ENCODE results near the gene INPP5B. TPM values are rescaled to one million over a fixed set of nuclear protein-coding genes. Genes with fewer than 3 reads are reported as not detected.

Gene INPP5B
- total RNA-seq, 2 donors from 2014 or later: 16.7 to 24.5 TPM

DNA sequence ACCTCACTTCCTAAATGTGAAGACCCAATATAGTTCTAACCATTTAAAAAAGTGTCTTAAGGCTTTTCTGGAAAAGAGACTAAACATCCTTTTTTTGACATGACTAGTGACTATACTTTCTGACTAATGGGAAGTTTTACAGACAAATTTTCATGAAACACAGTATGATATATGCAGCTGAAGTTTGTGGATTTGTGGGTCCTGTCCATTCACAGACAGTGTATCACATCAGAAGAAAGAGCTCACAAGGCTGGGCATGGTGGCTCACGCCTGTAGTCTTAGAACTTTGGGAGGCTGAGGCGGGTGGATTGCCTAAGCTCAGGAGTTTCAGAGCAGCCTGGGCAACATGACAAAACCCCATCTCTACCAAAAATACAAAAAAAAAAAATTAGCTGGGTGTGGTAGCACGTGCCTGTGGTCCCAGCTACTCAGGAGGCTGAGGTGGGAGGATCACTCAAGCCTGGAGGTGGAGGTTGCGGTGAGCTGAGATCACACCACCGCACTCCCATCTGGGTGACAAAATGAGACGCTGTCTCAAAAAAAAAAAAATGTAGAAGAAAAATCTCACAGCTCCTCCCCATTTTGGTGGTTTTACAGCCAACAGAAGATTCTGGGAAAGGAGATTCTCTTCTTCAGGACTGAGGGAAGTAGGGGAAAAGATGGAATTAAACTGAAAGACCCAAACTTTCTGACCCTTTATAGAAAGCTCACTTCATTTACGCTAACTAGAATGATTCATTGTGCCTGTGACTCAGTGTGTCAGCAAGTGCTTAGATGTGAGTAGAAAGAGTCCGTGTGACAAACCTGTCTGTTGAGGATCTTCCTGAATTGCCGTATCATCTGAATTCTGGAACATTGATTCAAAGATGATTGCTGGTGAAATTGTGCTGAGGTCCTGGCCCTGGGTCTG, 123.7 kb downstream of the INPP5B start:
- Mint-ChIP-seq H3K4me1 (peaks cover 7% of the 10 kb centered on the region), H3K4me3 (no peak overlapping the region), H3K27ac (peak overlapping the region; percentile 78), H3K27me3 (no peaks in the 10 kb centered on the region), H3K36me3 (ENCODE audit: low read depth) (peaks cover 15% of the 10 kb centered on the region)
- DNase-seq (no peak), ATAC-seq (no peak)
- H3K9me3 ChIP-seq (ENCODE audit: control insufficient read depth, low read length, poor library complexity, severe bottlenecking): no peaks in the 10 kb centered on the region

DNA sequence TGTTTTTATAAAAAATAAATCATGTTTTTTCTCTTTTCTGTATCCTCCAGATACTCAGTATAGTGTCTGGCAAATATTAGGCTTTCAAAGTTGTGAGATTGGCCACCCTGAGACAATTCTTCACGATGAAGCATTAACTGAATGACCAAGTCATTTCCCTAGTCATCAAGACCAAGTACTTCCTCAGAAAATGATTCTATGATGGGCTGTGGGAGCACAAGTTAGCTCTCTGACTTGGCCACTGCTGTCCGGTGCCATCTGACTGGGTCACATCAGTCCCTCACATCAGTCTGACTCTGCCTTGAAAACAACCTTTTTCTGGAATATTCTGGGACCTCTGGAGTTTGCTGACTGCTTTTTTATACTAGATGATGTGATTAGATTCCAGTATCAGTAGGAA, 125.4 kb downstream of the INPP5B start:
- Mint-ChIP-seq H3K36me3 (ENCODE audit: low read depth) (peaks cover 14% of the 10 kb centered on the region), H3K27ac (no peak overlapping the region)
- no peak for DNase-seq

DNA sequence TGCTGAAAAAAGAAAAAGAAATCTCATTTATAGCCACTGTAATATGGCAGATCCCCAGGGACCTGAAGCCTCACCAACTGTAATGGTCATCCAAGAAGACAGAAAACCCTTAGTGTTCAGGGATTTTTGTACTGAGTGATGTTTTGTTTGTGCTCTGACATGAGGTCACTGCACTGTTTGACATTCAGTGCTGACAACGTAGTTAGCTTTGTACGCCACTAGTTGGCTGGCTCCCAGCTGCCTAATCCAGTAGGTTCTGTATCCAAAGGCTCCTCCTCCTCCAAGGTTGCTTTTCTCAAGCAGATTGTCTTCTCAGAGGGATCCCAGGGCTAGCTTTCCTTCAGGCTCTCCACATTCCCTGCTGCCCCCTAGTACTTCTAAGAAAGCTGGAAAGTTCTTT, 129.4 kb downstream of the INPP5B start:
- Mint-ChIP-seq H3K4me1 (peaks cover 7% of the 10 kb centered on the region), H3K36me3 (ENCODE audit: low read depth) (peaks cover 11% of the 10 kb centered on the region), H3K4me3 (no peak overlapping the region), H3K27me3 (no peaks in the 10 kb centered on the region), H3K27ac (no peak overlapping the region)
- ATAC-seq (no peak), DNase-seq (no peak)
- H3K9me3 ChIP-seq (ENCODE audit: control insufficient read depth, low read length, poor library complexity, severe bottlenecking): no peaks in the 10 kb centered on the region

More for the DNA sequence above, 125.4 kb downstream of the INPP5B start:
- Mint-ChIP-seq H3K4me1 (peaks cover 7% of the 10 kb centered on the region), H3K4me3 (no peak overlapping the region), H3K27me3 (no peaks in the 10 kb centered on the region)
- no peaks in the 10 kb centered on the region for H3K9me3 ChIP-seq (ENCODE audit: control insufficient read depth, low read length, poor library complexity, severe bottlenecking)
- ATAC-seq: no peak

DNA sequence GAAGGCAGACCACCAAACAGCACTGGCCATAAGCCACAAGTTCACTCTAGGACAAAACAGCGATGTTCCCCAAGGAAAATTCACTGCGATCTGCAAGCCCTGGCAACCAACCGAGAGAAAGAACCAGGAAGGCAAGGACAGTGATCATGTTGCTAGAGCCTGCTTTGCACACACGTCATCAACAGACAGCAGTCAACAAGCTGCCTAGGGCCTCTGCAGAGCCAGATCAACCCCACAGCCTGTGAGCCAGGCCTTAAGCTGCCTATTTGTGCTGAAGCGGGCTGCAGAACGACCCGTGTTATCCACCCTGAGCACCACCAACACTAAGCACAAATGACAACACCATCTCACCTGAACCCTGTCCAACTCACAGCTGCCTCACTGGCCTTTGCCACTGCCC, 132.6 kb downstream of the INPP5B start:
- no peaks in the 10 kb centered on the region for H3K36me3 Mint-ChIP-seq (ENCODE audit: low read depth)
- peak overlapping the region; percentile 29 for H3K27ac Mint-ChIP-seq
- H3K9me3 ChIP-seq (ENCODE audit: control insufficient read depth, low read length, poor library complexity, severe bottlenecking): no peaks in the 10 kb centered on the region
- no peak for DNase-seq
- ATAC-seq: no peak
- H3K4me3 Mint-ChIP-seq: no peak overlapping the region
- no peaks in the 10 kb centered on the region for H3K27me3 Mint-ChIP-seq
- peaks cover 15% of the 10 kb centered on the region for H3K4me1 Mint-ChIP-seq

- no peak for ATAC-seq
- H3K27ac Mint-ChIP-seq: peak overlapping the region; percentile 29
These were observed 133.2 kb downstream of the INPP5B start for GRCh38 chr1:37813529-37814145.

DNA sequence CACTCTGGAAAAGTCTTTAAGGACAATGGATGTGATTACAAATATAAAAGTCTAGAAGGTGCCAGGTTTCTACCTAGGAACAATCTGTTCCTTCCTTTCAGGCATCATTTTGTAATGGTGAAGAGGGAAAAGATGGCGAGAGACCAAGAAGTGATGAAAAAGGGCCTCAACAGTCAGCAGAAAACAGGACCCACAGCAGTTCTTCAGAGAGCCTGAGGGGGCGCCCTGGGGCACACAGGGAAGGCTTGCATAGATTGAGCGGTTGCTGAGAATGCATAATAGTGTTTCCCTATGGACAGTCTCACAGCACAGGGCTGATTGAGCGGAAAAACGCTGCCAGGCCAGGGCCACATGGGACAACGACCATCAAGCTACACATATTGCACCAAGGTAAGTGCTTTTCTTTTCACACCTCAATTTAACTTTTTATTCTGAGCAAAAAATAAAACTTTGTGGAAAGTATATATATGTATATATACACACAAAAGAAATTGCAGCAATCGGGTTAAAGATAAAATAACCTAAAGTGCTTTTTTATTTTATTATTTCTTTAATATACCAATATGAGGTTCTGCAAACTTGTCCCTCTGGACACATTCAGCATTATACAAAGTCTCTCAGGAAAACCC, 135.7 kb downstream of the INPP5B start:
- ATAC-seq (peak; percentile 59), DNase-seq (peak; percentile 48 to 50 (median 50))
- Mint-ChIP-seq H3K27ac (peak overlapping the region; percentile 66), H3K4me3 (no peak overlapping the region), H3K36me3 (ENCODE audit: low read depth) (peaks cover 2% of the 10 kb centered on the region), H3K4me1 (peaks cover 32% of the 10 kb centered on the region), H3K27me3 (no peaks in the 10 kb centered on the region)
- H3K9me3 ChIP-seq (ENCODE audit: control insufficient read depth, low read length, poor library complexity, severe bottlenecking): no peaks in the 10 kb centered on the region

More at GRCh38 chr1:37813529-37814145, 133.2 kb downstream of the INPP5B start:
- H3K9me3 ChIP-seq (ENCODE audit: control insufficient read depth, low read length, poor library complexity, severe bottlenecking): no peaks in the 10 kb centered on the region
- no peak for DNase-seq
- H3K36me3 Mint-ChIP-seq (ENCODE audit: low read depth): no peaks in the 10 kb centered on the region
- no peaks in the 10 kb centered on the region for H3K27me3 Mint-ChIP-seq
- no peak overlapping the region for H3K4me3 Mint-ChIP-seq
- H3K4me1 Mint-ChIP-seq: peaks cover 20% of the 10 kb centered on the region

Other genes starting within 250 kb of the INPP5B start
- under 1 TPM; 0.34 to 0.75 TPM for gene EPHA10, start 181.9 kb downstream of the INPP5B start, total RNA-seq
- gene MANEAL, start 153.2 kb downstream of the INPP5B start, total RNA-seq: under 1 TPM; 0.73 to 0.92 TPM
- gene C1orf122, start 139.3 kb downstream of the INPP5B start, total RNA-seq: 10 to 100 TPM; 13.0 to 13.2 TPM
- gene YRDC, start 138.8 kb downstream of the INPP5B start, total RNA-seq: 10 to 100 TPM; 26.7 to 31.9 TPM
- 10 to 100 TPM; 25.5 to 26.6 TPM for gene MTF1, start 87.5 kb downstream of the INPP5B start, total RNA-seq
- 10 to 100 TPM; 43.9 to 48.8 TPM for gene SF3A3, start 43.0 kb upstream of the INPP5B start, total RNA-seq
- gene FHL3, start 58.5 kb upstream of the INPP5B start, total RNA-seq: 1 to 10 TPM; 3.6 to 4.9 TPM
- 10 to 100 TPM in 1 of 2 donors, 1 to 10 TPM in 1; 8.7 to 12.3 TPM for gene UTP11, start 65.7 kb upstream of the INPP5B start, total RNA-seq
- gene POU3F1, start 99.7 kb upstream of the INPP5B start, total RNA-seq: under 1 TPM in 1 of 2 donors, not detected in 1; 0.17 TPM

Measured in T-helper 17 cell (primary cell).